K562 (cell line): Measurements from ENCODE around the gene HEBP1. TPM values are rescaled to one million over a fixed set of nuclear protein-coding genes. Genes with fewer than 3 reads are reported as not detected.

ENCODE experiments used
- ARHGAP35 ChIP-seq: fragments of 450-650 bp; IDR thresholded peaks from 2 replicates; pipeline ENCODE4 v1.6.1; 2018; ENCODE audit not compliant: partially characterized antibody
- CC2D1A ChIP-seq: fragments of 450-650 bp; IDR thresholded peaks from 2 replicates; pipeline ENCODE4 v1.6.1; 2017; ENCODE audit warnings: mild to moderate bottlenecking
- MYC ChIP-seq, 2 experiments: fragments of 250-450 bp in 1 of 2; sonication (Bioruptor Pico) in 1 of 2; IDR thresholded peaks; 2 replicates each; pipeline versions ENCODE4 v1.5.1 to v1.6.1; 2012 to 2021; ENCODE audit warnings: low read depth in 2 of 2, borderline replicate concordance in 1 of 2, improper control_type of control experiment in 1 of 2, low read length in 1 of 2, mild to moderate bottlenecking in 1 of 2, moderate library complexity in 1 of 2
- PHF8 ChIP-seq: fragments of 200-600 bp; sonication (generic); IDR thresholded peaks from 2 replicates; pipeline ENCODE4 v1.6.1; 2012; ENCODE audit warnings: mixed run types, mild to moderate bottlenecking, inconsistent platforms, low read length, moderate library complexity, borderline replicate concordance
- POU5F1 ChIP-seq: fragments of 150-350 bp; IDR thresholded peaks from 2 replicates; pipeline ENCODE4 v1.6.1; 2014; ENCODE audit warnings: borderline replicate concordance, low read length, low read depth, mild to moderate bottlenecking; ENCODE audit not compliant: partially characterized antibody
- TFAM ChIP-seq: fragments of 250-450 bp; sonication (Bioruptor Pico); conservative IDR thresholded peaks from 2 replicates; pipeline ENCODE4 v1.5.0; 2021; ENCODE audit warnings: mild to moderate bottlenecking, moderate library complexity
- ZNF318 ChIP-seq, 2 experiments: fragments of 450-650 bp; IDR thresholded peaks; 2 replicates each; pipeline ENCODE4 v1.6.1; 2016; ENCODE audit warnings: mild to moderate bottlenecking in 2 of 2, borderline replicate concordance in 1 of 2, low read depth in 1 of 2, moderate library complexity in 1 of 2
- polyA plus RNA-seq, 8 experiments: library from polyadenylated mRNA; depleted of rRNA in 4 of 8; stranded (reverse) in 5 of 8; unstranded in 3 of 8; fragments of >200 nt; fragmentation: Nextera tagmentation in 2 of 8; fragmentation: Illumina TruSeq in 1 of 8; extraction: Ambion mirVana in 2 of 8; extraction: Trizol in 1 of 8; gene quantifications; 2 replicates each; pipeline versions ENCODE4 v1.2.1 to v1.2.3, GENCODE V29; 2011 to 2014; ENCODE audit warnings: inconsistent platforms in 1 of 8, missing spikeins in 1 of 8
- total RNA-seq, 7 experiments: library from RNA; depleted of rRNA in 6 of 7; stranded (reverse); fragments of >200 nt in 6 of 7; fragmentation: Illumina TruSeq in 2 of 7; extraction: Trizol in 2 of 7; gene quantifications; 2 replicates each; pipeline versions ENCODE4 v1.2.1 to v1.2.3, GENCODE V29; 2011 to 2021; ENCODE audit warnings: low replicate concordance in 1 of 7
- TF ChIP-seq, protein P1 (sequence below): fragments of 200-800 bp; sonication (Bioruptor generic); IDR thresholded peaks from 2 replicates; pipeline ENCODE4 v1.6.1; 2016; ENCODE audit warnings: missing genetic modification characterization, missing compliant biosample characterization
- TF ChIP-seq, protein P2 (sequence below): fragments of 450-650 bp; IDR thresholded peaks from 2 replicates; pipeline ENCODE4 v1.6.1; 2017; ENCODE audit warnings: antibody characterized with exemption

The HEBP1 gene
- total and polyA plus RNA-seq, 9 of the 15 experiments (the other 6 are each of a cell fraction or from before 2014, with no cell fraction given) = 1.1 to 10.1 (median 2.4) TPM

GRCh38 chr12:13044002-13044905 is 44.2 kb upstream of the HEBP1 start, which contains the start of gene FAM234B (continued):
- TF ChIP-seq, protein P1, sequence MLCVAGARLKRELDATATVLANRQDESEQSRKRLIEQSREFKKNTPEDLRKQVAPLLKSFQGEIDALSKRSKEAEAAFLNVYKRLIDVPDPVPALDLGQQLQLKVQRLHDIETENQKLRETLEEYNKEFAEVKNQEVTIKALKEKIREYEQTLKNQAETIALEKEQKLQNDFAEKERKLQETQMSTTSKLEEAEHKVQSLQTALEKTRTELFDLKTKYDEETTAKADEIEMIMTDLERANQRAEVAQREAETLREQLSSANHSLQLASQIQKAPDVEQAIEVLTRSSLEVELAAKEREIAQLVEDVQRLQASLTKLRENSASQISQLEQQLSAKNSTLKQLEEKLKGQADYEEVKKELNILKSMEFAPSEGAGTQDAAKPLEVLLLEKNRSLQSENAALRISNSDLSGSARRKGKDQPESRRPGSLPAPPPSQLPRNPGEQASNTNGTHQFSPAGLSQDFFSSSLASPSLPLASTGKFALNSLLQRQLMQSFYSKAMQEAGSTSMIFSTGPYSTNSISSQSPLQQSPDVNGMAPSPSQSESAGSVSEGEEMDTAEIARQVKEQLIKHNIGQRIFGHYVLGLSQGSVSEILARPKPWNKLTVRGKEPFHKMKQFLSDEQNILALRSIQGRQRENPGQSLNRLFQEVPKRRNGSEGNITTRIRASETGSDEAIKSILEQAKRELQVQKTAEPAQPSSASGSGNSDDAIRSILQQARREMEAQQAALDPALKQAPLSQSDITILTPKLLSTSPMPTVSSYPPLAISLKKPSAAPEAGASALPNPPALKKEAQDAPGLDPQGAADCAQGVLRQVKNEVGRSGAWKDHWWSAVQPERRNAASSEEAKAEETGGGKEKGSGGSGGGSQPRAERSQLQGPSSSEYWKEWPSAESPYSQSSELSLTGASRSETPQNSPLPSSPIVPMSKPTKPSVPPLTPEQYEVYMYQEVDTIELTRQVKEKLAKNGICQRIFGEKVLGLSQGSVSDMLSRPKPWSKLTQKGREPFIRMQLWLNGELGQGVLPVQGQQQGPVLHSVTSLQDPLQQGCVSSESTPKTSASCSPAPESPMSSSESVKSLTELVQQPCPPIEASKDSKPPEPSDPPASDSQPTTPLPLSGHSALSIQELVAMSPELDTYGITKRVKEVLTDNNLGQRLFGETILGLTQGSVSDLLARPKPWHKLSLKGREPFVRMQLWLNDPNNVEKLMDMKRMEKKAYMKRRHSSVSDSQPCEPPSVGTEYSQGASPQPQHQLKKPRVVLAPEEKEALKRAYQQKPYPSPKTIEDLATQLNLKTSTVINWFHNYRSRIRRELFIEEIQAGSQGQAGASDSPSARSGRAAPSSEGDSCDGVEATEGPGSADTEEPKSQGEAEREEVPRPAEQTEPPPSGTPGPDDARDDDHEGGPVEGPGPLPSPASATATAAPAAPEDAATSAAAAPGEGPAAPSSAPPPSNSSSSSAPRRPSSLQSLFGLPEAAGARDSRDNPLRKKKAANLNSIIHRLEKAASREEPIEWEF (CRISPR knock-in tag) = no peak
- TF ChIP-seq POU5F1 (no peak), CC2D1A (no peak), MYC (IDR thresholded peaks at IDR 0.05; ENCODE audit: low read depth, low read length) (no peak), MYC (CRISPR knock-in tag; IDR thresholded peaks at IDR 0.05; ENCODE audit: borderline replicate concordance, low read depth) (no peak), ARHGAP35 (no peak), PHF8 (peak; percentile 53; the same call in 1 of the 2 replicates), ZNF318 (IDR thresholded peaks at IDR 0.05; ENCODE audit: borderline replicate concordance in 1 of 2, low read depth in 1 of 2) (no peak), TFAM (no peak)
- TF ChIP-seq, protein P2, sequence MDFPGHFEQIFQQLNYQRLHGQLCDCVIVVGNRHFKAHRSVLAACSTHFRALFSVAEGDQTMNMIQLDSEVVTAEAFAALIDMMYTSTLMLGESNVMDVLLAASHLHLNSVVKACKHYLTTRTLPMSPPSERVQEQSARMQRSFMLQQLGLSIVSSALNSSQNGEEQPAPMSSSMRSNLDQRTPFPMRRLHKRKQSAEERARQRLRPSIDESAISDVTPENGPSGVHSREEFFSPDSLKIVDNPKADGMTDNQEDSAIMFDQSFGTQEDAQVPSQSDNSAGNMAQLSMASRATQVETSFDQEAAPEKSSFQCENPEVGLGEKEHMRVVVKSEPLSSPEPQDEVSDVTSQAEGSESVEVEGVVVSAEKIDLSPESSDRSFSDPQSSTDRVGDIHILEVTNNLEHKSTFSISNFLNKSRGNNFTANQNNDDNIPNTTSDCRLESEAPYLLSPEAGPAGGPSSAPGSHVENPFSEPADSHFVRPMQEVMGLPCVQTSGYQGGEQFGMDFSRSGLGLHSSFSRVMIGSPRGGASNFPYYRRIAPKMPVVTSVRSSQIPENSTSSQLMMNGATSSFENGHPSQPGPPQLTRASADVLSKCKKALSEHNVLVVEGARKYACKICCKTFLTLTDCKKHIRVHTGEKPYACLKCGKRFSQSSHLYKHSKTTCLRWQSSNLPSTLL = no peak
